D721Med (cell line): ENCODE measurements around the gene ZFAND3.
A peak's percentile ranks its signal among the peaks of the same experiment; 100 is the strongest.
"Not testable (repeated sequence)": the region's sequence is repeated elsewhere in the genome, so short reads cannot be mapped to it uniquely, and the experiment has no call there.

Source experiments
- DNase-seq: peaks from one replicate; pipeline ENCODE4 v3.0.0; 2011; ENCODE audit warnings: low spot score; ENCODE audit not compliant: insufficient read length
- FAIRE-seq: peaks from 2 replicates; lab custom pipeline; 2011; peaks lifted over from hg19 to GRCh38; lab: Jason Lieb, UNC
- TF ChIP-seq, protein P1 (sequence below): IDR thresholded peaks from 2 replicates; pipeline ENCODE4 v1.5.1; 2012; ENCODE audit warnings: mild to moderate bottlenecking, control low read depth; ENCODE audit not compliant: insufficient read depth; ENCODE audit errors: missing control alignments

Gene ZFAND3

DNA sequence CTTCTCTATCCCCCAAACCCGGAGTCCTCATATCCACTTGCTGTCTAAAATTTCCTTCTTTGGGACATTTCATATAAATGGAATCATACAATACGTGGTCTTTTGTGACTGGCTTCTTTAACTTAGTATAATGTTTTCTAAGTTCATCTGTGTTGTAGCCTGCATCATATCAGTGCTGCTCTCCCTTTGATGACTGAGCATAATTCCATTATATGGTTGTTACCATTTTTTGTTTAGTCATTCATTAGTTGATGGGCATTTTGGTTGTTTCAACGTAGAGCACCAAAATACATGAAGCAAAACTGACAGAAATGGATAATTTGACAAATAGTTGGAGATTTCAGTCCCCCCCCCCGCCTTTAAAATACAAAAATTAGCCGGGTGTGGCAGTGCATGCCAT lies 71.5 kb downstream of the ZFAND3 start:
- TF ChIP-seq, protein P1, sequence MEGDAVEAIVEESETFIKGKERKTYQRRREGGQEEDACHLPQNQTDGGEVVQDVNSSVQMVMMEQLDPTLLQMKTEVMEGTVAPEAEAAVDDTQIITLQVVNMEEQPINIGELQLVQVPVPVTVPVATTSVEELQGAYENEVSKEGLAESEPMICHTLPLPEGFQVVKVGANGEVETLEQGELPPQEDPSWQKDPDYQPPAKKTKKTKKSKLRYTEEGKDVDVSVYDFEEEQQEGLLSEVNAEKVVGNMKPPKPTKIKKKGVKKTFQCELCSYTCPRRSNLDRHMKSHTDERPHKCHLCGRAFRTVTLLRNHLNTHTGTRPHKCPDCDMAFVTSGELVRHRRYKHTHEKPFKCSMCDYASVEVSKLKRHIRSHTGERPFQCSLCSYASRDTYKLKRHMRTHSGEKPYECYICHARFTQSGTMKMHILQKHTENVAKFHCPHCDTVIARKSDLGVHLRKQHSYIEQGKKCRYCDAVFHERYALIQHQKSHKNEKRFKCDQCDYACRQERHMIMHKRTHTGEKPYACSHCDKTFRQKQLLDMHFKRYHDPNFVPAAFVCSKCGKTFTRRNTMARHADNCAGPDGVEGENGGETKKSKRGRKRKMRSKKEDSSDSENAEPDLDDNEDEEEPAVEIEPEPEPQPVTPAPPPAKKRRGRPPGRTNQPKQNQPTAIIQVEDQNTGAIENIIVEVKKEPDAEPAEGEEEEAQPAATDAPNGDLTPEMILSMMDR = no peak
- DNase-seq (no peak), FAIRE-seq (no peak)

- no peak for DNase-seq
- TF ChIP-seq, protein P1 = no peak
- no peak for FAIRE-seq
Observed at GRCh38 chr6:37893257-37893656, 73.7 kb downstream of the ZFAND3 start.

DNA sequence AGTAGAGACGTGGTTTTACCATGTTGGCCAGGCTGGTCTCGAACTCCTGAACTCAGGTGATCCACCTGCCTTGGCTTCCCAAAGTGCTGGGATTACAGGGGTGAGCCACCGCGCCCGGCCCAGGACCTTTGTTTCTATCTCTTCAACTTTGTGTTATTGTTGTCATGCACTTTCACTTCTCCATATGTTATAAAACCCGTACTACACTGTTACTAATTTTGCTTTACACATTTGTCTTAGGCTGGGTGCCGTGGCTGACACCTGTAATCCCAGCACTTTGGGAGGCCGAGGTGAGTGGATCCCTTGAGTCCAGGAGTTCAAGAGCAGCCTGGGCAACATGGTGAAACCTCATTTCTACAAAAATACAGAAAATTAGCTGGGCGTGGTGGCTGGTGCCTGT lies 74.2 kb downstream of the ZFAND3 start:
- not testable (repeated sequence) for FAIRE-seq, DNase-seq

DNA sequence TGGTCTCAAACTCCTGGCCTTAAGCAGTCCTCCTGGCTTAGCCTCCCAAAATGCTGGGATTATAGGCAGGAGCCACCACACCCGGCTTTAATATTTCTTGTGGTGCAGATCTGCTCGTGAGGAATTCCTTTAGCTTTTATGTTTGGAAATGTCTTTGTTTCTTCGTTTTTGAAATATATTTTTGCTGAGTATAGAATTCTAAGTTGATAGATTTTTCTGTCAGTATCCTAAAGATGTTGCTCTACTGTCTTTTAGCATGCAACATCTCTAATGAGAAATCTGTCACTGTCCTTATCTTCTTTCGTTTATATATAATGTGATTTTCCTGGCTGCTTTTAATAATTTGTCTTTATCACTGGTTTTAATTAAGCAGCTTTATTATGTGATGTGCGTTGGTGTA lies 75.1 kb downstream of the ZFAND3 start:
- DNase-seq = no peak
- TF ChIP-seq, protein P1 = no peak
- FAIRE-seq = no peak

- FAIRE-seq (peak; percentile 68), DNase-seq (no peak)
- TF ChIP-seq, protein P1 = no peak
Observed at GRCh38 chr6:37897321-37897720, 77.8 kb downstream of the ZFAND3 start.

DNA sequence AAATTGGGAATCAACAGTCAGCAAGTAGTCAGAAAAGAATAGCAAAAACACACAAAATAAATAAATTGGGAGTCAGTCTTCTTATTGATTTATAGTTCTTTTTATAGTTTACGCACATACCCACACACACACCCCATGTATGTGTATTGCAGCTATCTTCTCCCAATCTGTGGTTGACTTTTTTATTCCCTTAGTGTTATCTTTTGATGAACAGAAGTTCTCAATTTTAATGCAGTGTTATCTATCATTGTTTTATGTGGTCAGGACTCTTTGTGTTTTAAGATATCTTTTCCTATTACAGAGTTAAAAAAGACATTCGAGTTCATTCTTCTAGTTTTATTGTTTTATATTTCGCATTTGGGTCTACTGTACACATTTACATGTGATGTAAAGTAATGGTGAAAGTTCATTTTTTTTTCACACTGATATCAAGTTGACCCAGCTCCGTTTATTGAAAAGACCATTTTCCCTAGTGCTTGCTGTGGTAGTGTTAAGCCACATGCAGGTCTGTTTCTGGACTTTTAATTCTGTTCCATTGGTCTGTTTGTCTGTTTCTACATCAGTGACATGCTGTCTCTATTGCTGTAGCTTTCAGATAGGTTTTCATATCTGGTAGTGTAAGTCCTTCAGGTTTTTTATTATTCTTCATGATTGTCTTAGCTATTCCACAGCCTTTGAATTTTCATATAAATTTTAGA lies 78.4 kb downstream of the ZFAND3 start:
- DNase-seq (no peak), FAIRE-seq (no peak)
- TF ChIP-seq, protein P1 = no peak

- TF ChIP-seq, protein P1 = no peak
- no peak for DNase-seq
- FAIRE-seq = no peak
Observed at GRCh38 chr6:37903351-37904340, 84.1 kb downstream of the ZFAND3 start.
